NK-92 treated with Interleukin-12 subunit alpha and Interleukin-12 subunit beta, amount 100 ng/mL, for 24 hours (cell line): ENCODE data around the gene UQCRFS1.
"Not testable (repeated sequence)": the region's sequence is repeated elsewhere in the genome, so short reads cannot be mapped to it uniquely, and the experiment has no call there.

Experiments used
- DNase-seq: peaks from one replicate; lab custom pipeline; 2025; lab: John Stamatoyannopoulos, UW

Gene UQCRFS1

GRCh38 chr19:29214411-29214810 is 1.5 kb upstream of the UQCRFS1 start:
- no peak for DNase-seq

GRCh38 chr19:29212356-29212647 is 649 bp downstream of the UQCRFS1 start:
- DNase-seq = no peak

- DNase-seq = no peak
Measured at GRCh38 chr19:29211562-29212355, 1.2 kb downstream of the UQCRFS1 start.

GRCh38 chr19:29211041-29211440 is 1.9 kb downstream of the UQCRFS1 start:
- not testable (repeated sequence) for DNase-seq

- DNase-seq = not testable (repeated sequence)
Measured at GRCh38 chr19:29210502-29210901, 2.4 kb downstream of the UQCRFS1 start.

- not testable (repeated sequence) for DNase-seq
Measured at GRCh38 chr19:29207403-29208187, 5.4 kb downstream of the UQCRFS1 start.

GRCh38 chr19:29206453-29206852 is 6.5 kb downstream of the UQCRFS1 start:
- no peak for DNase-seq

GRCh38 chr19:29202281-29202680 is 10.7 kb downstream of the UQCRFS1 start:
- no peak for DNase-seq

GRCh38 chr19:29201855-29202254 is 11.1 kb downstream of the UQCRFS1 start:
- no peak for DNase-seq

GRCh38 chr19:29194658-29195057 is 18.3 kb downstream of the UQCRFS1 start:
- no peak for DNase-seq

GRCh38 chr19:29193155-29193554 is 19.8 kb downstream of the UQCRFS1 start:
- no peak for DNase-seq

- no peak for DNase-seq
Measured at GRCh38 chr19:29191005-29191404, 21.9 kb downstream of the UQCRFS1 start.

- no peak for DNase-seq
Measured at GRCh38 chr19:29189033-29189360, 24.0 kb downstream of the UQCRFS1 start.

- no peak for DNase-seq
Measured at GRCh38 chr19:29188289-29189032, 24.5 kb downstream of the UQCRFS1 start.

GRCh38 chr19:29187676-29188075 is 25.3 kb downstream of the UQCRFS1 start:
- no peak for DNase-seq

GRCh38 chr19:29185427-29185826 is 27.5 kb downstream of the UQCRFS1 start:
- DNase-seq = no peak

GRCh38 chr19:29176981-29177754 is 35.8 kb downstream of the UQCRFS1 start:
- DNase-seq = no peak

GRCh38 chr19:29173896-29174295 is 39.1 kb downstream of the UQCRFS1 start:
- DNase-seq = no peak

GRCh38 chr19:29172302-29172701 is 40.6 kb downstream of the UQCRFS1 start:
- no peak for DNase-seq

GRCh38 chr19:29171525-29171924 is 41.4 kb downstream of the UQCRFS1 start:
- no peak for DNase-seq

- DNase-seq = no peak
Measured at GRCh38 chr19:29170554-29170953, 42.4 kb downstream of the UQCRFS1 start.

GRCh38 chr19:29162694-29163093 is 50.3 kb downstream of the UQCRFS1 start:
- DNase-seq = no peak
